Cardiac atrium fibroblast (primary cell): Measurements from ENCODE around the gene NCDN. TPM values are rescaled to one million over a fixed set of nuclear protein-coding genes. Genes with fewer than 3 reads are reported as not detected.

ENCODE experiments used
- total RNA-seq: library from RNA; depleted of rRNA; stranded (reverse); fragments of >200 nt; gene quantifications from 2 replicates; pipeline ENCODE4 v1.2.3, GENCODE V29; 2015

NCDN gene
- total RNA-seq, result 26.9 and 31.3 TPM in 2 replicates

GRCh38 chr1:35557611-35558373, at the start of gene NCDN:
TSS of gene NCDN (plus strand) at chr1:35557799. CDS start at chr1:35558191, 392 bp downstream.

GRCh38 chr1:35557118-35557610, 435 bp upstream of the NCDN start, which contains the start of gene KIAA0319L:
TSS of gene KIAA0319L (minus strand) at chr1:35557403. CDS start at chr1:35554491, 2,912 bp downstream.

GRCh38 chr1:35573198-35574124, 15.9 kb downstream of the NCDN start, which contains the start of gene TFAP2E:
TSS of gene TFAP2E (plus strand) at chr1:35573314. CDS start at chr1:35573578, 264 bp downstream.

Other genes starting within 250 kb of the NCDN start
- gene KIAA0319L, start 396 bp upstream of the NCDN start, total RNA-seq, result 53.0 and 68.8 TPM in 2 replicates
- gene TFAP2E, start 15.5 kb downstream of the NCDN start, total RNA-seq, result not detected in 2 replicates
- 43.3 and 47.1 TPM in 2 replicates for gene PSMB2, start 83.7 kb downstream of the NCDN start, total RNA-seq
- 10.5 and 12.5 TPM in 2 replicates for gene C1orf216, start 161.1 kb downstream of the NCDN start, total RNA-seq
- 1.6 and 2.3 TPM in 2 replicates for gene CLSPN, start 212.2 kb downstream of the NCDN start, total RNA-seq